ENCODE measurements around the gene FAM193B. TPM values are rescaled to one million over a fixed set of nuclear protein-coding genes. Genes with fewer than 3 reads are reported as not detected.

The FAM193B gene
- total and polyA plus RNA-seq, 2 of the 13 experiments (the other 11 are each of a cell fraction or from before 2014, with no cell fraction given) = 21.2 to 40.9 TPM

- TF ChIP-seq, protein P1, sequence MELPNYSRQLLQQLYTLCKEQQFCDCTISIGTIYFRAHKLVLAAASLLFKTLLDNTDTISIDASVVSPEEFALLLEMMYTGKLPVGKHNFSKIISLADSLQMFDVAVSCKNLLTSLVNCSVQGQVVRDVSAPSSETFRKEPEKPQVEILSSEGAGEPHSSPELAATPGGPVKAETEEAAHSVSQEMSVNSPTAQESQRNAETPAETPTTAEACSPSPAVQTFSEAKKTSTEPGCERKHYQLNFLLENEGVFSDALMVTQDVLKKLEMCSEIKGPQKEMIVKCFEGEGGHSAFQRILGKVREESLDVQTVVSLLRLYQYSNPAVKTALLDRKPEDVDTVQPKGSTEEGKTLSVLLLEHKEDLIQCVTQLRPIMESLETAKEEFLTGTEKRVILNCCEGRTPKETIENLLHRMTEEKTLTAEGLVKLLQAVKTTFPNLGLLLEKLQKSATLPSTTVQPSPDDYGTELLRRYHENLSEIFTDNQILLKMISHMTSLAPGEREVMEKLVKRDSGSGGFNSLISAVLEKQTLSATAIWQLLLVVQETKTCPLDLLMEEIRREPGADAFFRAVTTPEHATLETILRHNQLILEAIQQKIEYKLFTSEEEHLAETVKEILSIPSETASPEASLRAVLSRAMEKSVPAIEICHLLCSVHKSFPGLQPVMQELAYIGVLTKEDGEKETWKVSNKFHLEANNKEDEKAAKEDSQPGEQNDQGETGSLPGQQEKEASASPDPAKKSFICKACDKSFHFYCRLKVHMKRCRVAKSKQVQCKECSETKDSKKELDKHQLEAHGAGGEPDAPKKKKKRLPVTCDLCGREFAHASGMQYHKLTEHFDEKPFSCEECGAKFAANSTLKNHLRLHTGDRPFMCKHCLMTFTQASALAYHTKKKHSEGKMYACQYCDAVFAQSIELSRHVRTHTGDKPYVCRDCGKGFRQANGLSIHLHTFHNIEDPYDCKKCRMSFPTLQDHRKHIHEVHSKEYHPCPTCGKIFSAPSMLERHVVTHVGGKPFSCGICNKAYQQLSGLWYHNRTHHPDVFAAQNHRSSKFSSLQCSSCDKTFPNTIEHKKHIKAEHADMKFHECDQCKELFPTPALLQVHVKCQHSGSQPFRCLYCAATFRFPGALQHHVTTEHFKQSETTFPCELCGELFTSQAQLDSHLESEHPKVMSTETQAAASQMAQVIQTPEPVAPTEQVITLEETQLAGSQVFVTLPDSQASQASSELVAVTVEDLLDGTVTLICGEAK (IDR thresholded peaks at IDR 0.05) = no peak
- TF ChIP-seq, protein P1 (CRISPR knock-in tag; IDR thresholded peaks at IDR 0.05) = peak; percentile 76
- TF ChIP-seq TRIM24 (CRISPR knock-in tag; IDR thresholded peaks at IDR 0.05) (no peak), ETV5 (CRISPR knock-in tag; IDR thresholded peaks at IDR 0.05; ENCODE audit: borderline replicate concordance) (peak; percentile 59; the same call in 1 of the 2 replicates), MATR3 (CRISPR knock-in tag; IDR thresholded peaks at IDR 0.05) (no peak), TAF15 (IDR thresholded peaks at IDR 0.05; ENCODE audit: low read depth, low read length, poor library complexity, severe bottlenecking) (peak; percentile 60), DZIP1 (CRISPR knock-in tag; IDR thresholded peaks at IDR 0.05) (no peak), ZNF709 (CRISPR knock-in tag; IDR thresholded peaks at IDR 0.05) (no peak; the same call in 1 of the 2 replicates), SNAI1 (CRISPR knock-in tag; IDR thresholded peaks at IDR 0.05; ENCODE audit: borderline replicate concordance) (no peak), EHMT2 (IDR thresholded peaks at IDR 0.05; ENCODE audit: borderline replicate concordance, low read depth, low read length) (no peak), GZF1 (CRISPR knock-in tag; IDR thresholded peaks at IDR 0.05) (no peak)
- TF ChIP-seq, protein P2, sequence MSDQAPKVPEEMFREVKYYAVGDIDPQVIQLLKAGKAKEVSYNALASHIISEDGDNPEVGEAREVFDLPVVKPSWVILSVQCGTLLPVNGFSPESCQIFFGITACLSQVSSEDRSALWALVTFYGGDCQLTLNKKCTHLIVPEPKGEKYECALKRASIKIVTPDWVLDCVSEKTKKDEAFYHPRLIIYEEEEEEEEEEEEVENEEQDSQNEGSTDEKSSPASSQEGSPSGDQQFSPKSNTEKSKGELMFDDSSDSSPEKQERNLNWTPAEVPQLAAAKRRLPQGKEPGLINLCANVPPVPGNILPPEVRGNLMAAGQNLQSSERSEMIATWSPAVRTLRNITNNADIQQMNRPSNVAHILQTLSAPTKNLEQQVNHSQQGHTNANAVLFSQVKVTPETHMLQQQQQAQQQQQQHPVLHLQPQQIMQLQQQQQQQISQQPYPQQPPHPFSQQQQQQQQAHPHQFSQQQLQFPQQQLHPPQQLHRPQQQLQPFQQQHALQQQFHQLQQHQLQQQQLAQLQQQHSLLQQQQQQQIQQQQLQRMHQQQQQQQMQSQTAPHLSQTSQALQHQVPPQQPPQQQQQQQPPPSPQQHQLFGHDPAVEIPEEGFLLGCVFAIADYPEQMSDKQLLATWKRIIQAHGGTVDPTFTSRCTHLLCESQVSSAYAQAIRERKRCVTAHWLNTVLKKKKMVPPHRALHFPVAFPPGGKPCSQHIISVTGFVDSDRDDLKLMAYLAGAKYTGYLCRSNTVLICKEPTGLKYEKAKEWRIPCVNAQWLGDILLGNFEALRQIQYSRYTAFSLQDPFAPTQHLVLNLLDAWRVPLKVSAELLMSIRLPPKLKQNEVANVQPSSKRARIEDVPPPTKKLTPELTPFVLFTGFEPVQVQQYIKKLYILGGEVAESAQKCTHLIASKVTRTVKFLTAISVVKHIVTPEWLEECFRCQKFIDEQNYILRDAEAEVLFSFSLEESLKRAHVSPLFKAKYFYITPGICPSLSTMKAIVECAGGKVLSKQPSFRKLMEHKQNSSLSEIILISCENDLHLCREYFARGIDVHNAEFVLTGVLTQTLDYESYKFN (CRISPR knock-in tag; conservative IDR thresholded peaks at IDR 0.05) = peak; percentile 70
Measured at GRCh38 chr5:177516601-177517568, 37.5 kb downstream of the FAM193B start, which contains the start of gene DDX41 (continued).
